CD8-positive, alpha-beta memory T cell (primary cell): ENCODE data around the gene VWC2L. TPM values are rescaled to one million over a fixed set of nuclear protein-coding genes. Genes with fewer than 3 reads are reported as not detected.

Experiments used
- CTCF ChIA-PET: fragments of 350-600 bp; sonication (Branson Sonifier 250); formaldehyde crosslinking; loops from one replicate; lab custom pipeline; 2021; ENCODE audit warnings: antibody characterized with exemption; lab: Charles Lee
- POLR2A ChIA-PET: fragments of 350-600 bp; sonication (Branson Sonifier 250); formaldehyde crosslinking; loops from one replicate; lab custom pipeline; 2021; ENCODE audit warnings: antibody characterized with exemption; lab: Charles Lee
- DNase-seq, 5 donors: peaks; one replicate each; pipeline versions ENCODE4 v3.0.0 to v3.0.0-alpha.2; 2020 to 2022; ENCODE audit warnings: mixed read lengths in 1 of 5
- H3K27ac ChIP-seq: one replicate; pipeline ENCODE4 v1.7.0; 2013; ENCODE audit warnings: low read depth, mild to moderate bottlenecking, low read length, moderate library complexity
- H3K27me3 ChIP-seq: 2 replicates; pipeline ENCODE4 v1.7.0; 2013; ENCODE audit warnings: low read length, mild to moderate bottlenecking; ENCODE audit not compliant: insufficient read depth, poor library complexity, severe bottlenecking
- H3K36me3 ChIP-seq: 2 replicates; pipeline ENCODE4 v1.7.0; 2013; ENCODE audit warnings: mild to moderate bottlenecking, low read length, moderate library complexity; ENCODE audit not compliant: insufficient read depth
- H3K4me1 ChIP-seq: 2 replicates; pipeline ENCODE4 v1.7.0; 2013; ENCODE audit warnings: mild to moderate bottlenecking, low read length, moderate library complexity; ENCODE audit not compliant: insufficient read depth
- H3K4me3 ChIP-seq: 2 replicates; pipeline ENCODE4 v1.7.0; 2013; ENCODE audit warnings: mild to moderate bottlenecking, low read length
- H3K9me3 ChIP-seq: 2 replicates; pipeline ENCODE4 v1.7.0; 2013; ENCODE audit warnings: mild to moderate bottlenecking, low read length
- H3K27ac Mint-ChIP-seq, 8 donors: one replicate each; pipeline ENCODE4 v1.8.0; 2020 to 2021; ENCODE audit warnings: mixed read lengths in 8 of 8, mild to moderate bottlenecking in 6 of 8, inconsistent platforms in 3 of 8, moderate library complexity in 3 of 8
- H3K27me3 Mint-ChIP-seq, 2 donors: one replicate each; pipeline ENCODE4 v1.8.0; 2020 to 2021; ENCODE audit warnings: mixed read lengths in 2 of 2, mild to moderate bottlenecking in 1 of 2, moderate library complexity in 1 of 2
- H3K36me3 Mint-ChIP-seq, 3 donors: one replicate each; pipeline ENCODE4 v1.8.0; 2020 to 2021; ENCODE audit warnings: mixed read lengths in 3 of 3, inconsistent platforms in 1 of 3, mild to moderate bottlenecking in 1 of 3
- H3K4me1 Mint-ChIP-seq, 3 donors: one replicate each; pipeline ENCODE4 v1.8.0; 2020 to 2021; ENCODE audit warnings: mixed read lengths in 3 of 3, inconsistent platforms in 1 of 3, mild to moderate bottlenecking in 1 of 3
- H3K4me3 Mint-ChIP-seq, 7 donors: one replicate each; pipeline ENCODE4 v1.8.0; 2020 to 2021; ENCODE audit warnings: mixed read lengths in 7 of 7, mild to moderate bottlenecking in 6 of 7, moderate library complexity in 4 of 7, inconsistent platforms in 2 of 7
- H3K9me3 Mint-ChIP-seq, 5 donors: one replicate each; pipeline ENCODE4 v1.8.0; 2020 to 2022; ENCODE audit warnings: mixed read lengths in 5 of 5, mild to moderate bottlenecking in 3 of 5, moderate library complexity in 2 of 5, inconsistent platforms in 1 of 5
- polyA plus RNA-seq: library from polyadenylated mRNA; unstranded; fragments of 300-500 nt; fragmentation: Illumina TruSeq; gene quantifications from one replicate; pipeline ENCODE4 v1.2.3, GENCODE V29; 2021
- total RNA-seq, 2 experiments: library from RNA; stranded (reverse); gene quantifications; one replicate each; pipeline ENCODE4 v1.2.3, GENCODE V29; 2021

VWC2L gene
- total and polyA plus RNA-seq, 3 experiments from 2014 or later, result not detected

- CTCF ChIA-PET, result no interaction called here
- H3K36me3 ChIP-seq, result no peaks in the 10 kb centered on the region
- no peak overlapping the region for H3K27ac ChIP-seq
Measured at GRCh38 chr2:214607051-214607450, 196.2 kb downstream of the VWC2L start.

GRCh38 chr2:214611015-214611414 is 200.2 kb downstream of the VWC2L start:
- POLR2A ChIA-PET, result no interaction called here
- no peaks in the 10 kb centered on the region for H3K36me3 Mint-ChIP-seq
- Histone ChIP-seq H3K36me3 (no peaks in the 10 kb centered on the region), H3K4me1 (no peaks in the 10 kb centered on the region), H3K27me3 (no peaks in the 10 kb centered on the region), H3K27ac (no peak overlapping the region), H3K4me3 (no peak overlapping the region), H3K9me3 (no peaks in the 10 kb centered on the region)
- no peak overlapping the region for H3K4me3 Mint-ChIP-seq
- CTCF ChIA-PET, result no interaction called here
- no peak for DNase-seq
- peaks cover 0 to 5% of the 10 kb centered on the region in 2 donors for H3K27me3 Mint-ChIP-seq
- no peak overlapping the region for H3K27ac Mint-ChIP-seq
- no peaks in the 10 kb centered on the region for H3K4me1 Mint-ChIP-seq
- peaks cover 0 to 4% (median 0%) of the 10 kb centered on the region in 5 donors for H3K9me3 Mint-ChIP-seq

More at GRCh38 chr2:214607051-214607450, 196.2 kb downstream of the VWC2L start:
- H3K9me3 ChIP-seq, result no peaks in the 10 kb centered on the region
- H3K9me3 Mint-ChIP-seq, result peaks cover 0 to 2% (median 0%) of the 10 kb centered on the region in 5 donors
- no peak overlapping the region for H3K4me3 Mint-ChIP-seq
- H3K4me1 Mint-ChIP-seq, result no peaks in the 10 kb centered on the region
- no peak overlapping the region for H3K27ac Mint-ChIP-seq
- no peak overlapping the region for H3K4me3 ChIP-seq
- H3K27me3 Mint-ChIP-seq, result peaks cover 0 to under 1% of the 10 kb centered on the region in 2 donors
- no peak for DNase-seq
- no peaks in the 10 kb centered on the region for H3K4me1 ChIP-seq
- no peaks in the 10 kb centered on the region for H3K27me3 ChIP-seq
- no peaks in the 10 kb centered on the region for H3K36me3 Mint-ChIP-seq
- POLR2A ChIA-PET, result no interaction called here

DNA sequence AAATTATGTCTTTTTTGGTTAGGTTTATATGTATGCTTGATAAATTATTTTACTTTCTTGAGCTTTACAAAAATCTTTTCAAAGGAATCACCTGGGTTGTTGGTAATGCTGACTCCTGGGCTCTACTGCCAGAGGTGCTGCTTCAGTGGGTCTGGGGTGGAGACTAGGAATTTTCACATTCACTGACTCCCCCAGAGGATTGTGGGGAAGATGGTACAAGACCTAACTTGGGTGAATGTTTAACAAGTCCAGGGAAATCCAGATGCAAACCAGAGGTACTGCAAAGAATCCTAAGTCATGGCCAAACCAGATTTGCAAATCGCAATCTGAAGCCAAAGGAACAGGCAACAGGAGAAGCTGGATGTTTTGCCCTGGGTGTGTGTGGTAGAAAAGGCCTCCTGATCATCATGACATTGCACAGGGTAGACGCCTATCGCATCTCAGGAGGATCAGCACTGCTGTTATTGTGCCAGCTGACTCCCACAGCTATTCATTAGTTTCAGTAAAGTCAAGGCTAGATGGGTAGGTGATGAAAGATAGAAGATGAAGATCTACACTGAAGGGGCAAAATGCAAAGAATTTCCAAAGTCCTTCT is 213.4 kb downstream of the VWC2L start:
- no peaks in the 10 kb centered on the region for H3K9me3 ChIP-seq
- no peaks in the 10 kb centered on the region for H3K4me1 Mint-ChIP-seq
- peaks cover 0 to 2% (median 0%) of the 10 kb centered on the region in 3 donors for H3K36me3 Mint-ChIP-seq
- ChIA-PET CTCF (no interaction called here), POLR2A (no interaction called here)
- no peak overlapping the region for H3K4me3 Mint-ChIP-seq
- no peak overlapping the region for H3K27ac ChIP-seq
- no peak overlapping the region for H3K27ac Mint-ChIP-seq
- no peak for DNase-seq
- H3K9me3 Mint-ChIP-seq, result peaks cover 0 to 3% (median 0%) of the 10 kb centered on the region in 5 donors
- H3K4me1 ChIP-seq, result no peaks in the 10 kb centered on the region
- no peaks in the 10 kb centered on the region for H3K36me3 ChIP-seq
- no peaks in the 10 kb centered on the region for H3K27me3 ChIP-seq
- no peak overlapping the region for H3K4me3 ChIP-seq
- peaks cover 2 to 5% of the 10 kb centered on the region in 2 donors for H3K27me3 Mint-ChIP-seq

GRCh38 chr2:214628091-214628490 is 217.2 kb downstream of the VWC2L start:
- H3K27ac Mint-ChIP-seq, result no peak overlapping the region
- H3K4me1 ChIP-seq, result no peaks in the 10 kb centered on the region
- H3K4me3 Mint-ChIP-seq, result no peak overlapping the region
- no peaks in the 10 kb centered on the region for H3K4me1 Mint-ChIP-seq
- DNase-seq, result no peak
- H3K36me3 ChIP-seq, result no peaks in the 10 kb centered on the region
- no peak overlapping the region for H3K4me3 ChIP-seq
- peaks cover 0 to 2% (median 0%) of the 10 kb centered on the region in 3 donors for H3K36me3 Mint-ChIP-seq
- H3K27ac ChIP-seq, result no peak overlapping the region
- no peaks in the 10 kb centered on the region for H3K9me3 ChIP-seq
- POLR2A ChIA-PET, result no interaction called here
- peaks cover 0 to 10% (median 5%) of the 10 kb centered on the region in 5 donors for H3K9me3 Mint-ChIP-seq
- H3K27me3 Mint-ChIP-seq, result peaks cover 0 to 2% of the 10 kb centered on the region in 2 donors
- H3K27me3 ChIP-seq, result no peaks in the 10 kb centered on the region
- CTCF ChIA-PET, result no interaction called here
